SK-N-SH (cell line): ENCODE measurements around the gene PCNX2. TPM values are rescaled to one million over a fixed set of nuclear protein-coding genes. Genes with fewer than 3 reads are reported as not detected.
A peak's percentile ranks its signal among the peaks of the same experiment; 100 is the strongest.

Experiments used
- CTCF ChIA-PET: fragments of 300-600, 350-600 bp; formaldehyde crosslinking; extraction: SDS; loops from one replicate; lab custom pipeline; 2021; lab: Yijun Ruan, JAX
- POLR2A ChIA-PET: fragments of 350-600 bp; sonication (Branson Sonifier 250); formaldehyde crosslinking; extraction: SDS; loops from one replicate; lab custom pipeline; 2020; ENCODE audit warnings: antibody characterized with exemption, inconsistent platforms; lab: Yijun Ruan, JAX
- DNase-seq: peaks from one replicate; pipeline ENCODE4 v3.0.0; 2012
- H2AFZ ChIP-seq: fragments of 200-600 bp; sonication (generic); 2 replicates; pipeline ENCODE4 v1.8.1; 2016; ENCODE audit warnings: antibody characterized with exemption, mild to moderate bottlenecking, low read depth
- H3F3A ChIP-seq: fragments of 200-600 bp; sonication (generic); replicated peaks from 2 replicates; pipeline ENCODE3; 2016; ENCODE audit warnings: antibody characterized with exemption, mild to moderate bottlenecking; ENCODE audit not compliant: insufficient read depth
- H3K27ac ChIP-seq, 2 experiments: fragments of 200-500 bp in 1 of 2; fragments of 200-600 bp in 1 of 2; sonication (Bioruptor generic) in 1 of 2; sonication (generic), shearing (Covaris generic) in 1 of 2; 2 replicates each; pipeline versions ENCODE4 v1.5.1 to v1.6.1; 2014 to 2016; ENCODE audit warnings: low read depth in 2 of 2, inconsistent platforms in 1 of 2, low read length in 1 of 2, mild to moderate bottlenecking in 1 of 2, mixed read lengths in 1 of 2
- H3K27me3 ChIP-seq: fragments of 200-600 bp; sonication (generic), shearing (Covaris generic); 2 replicates; pipeline ENCODE4 v1.6.1; 2016; ENCODE audit warnings: mixed run types; ENCODE audit not compliant: insufficient read depth
- H3K36me3 ChIP-seq, 2 experiments: fragments of 200-500 bp in 1 of 2; fragments of 200-600 bp in 1 of 2; sonication (Bioruptor generic) in 1 of 2; sonication (generic) in 1 of 2; replicated peaks in 1 of 2; 2 replicates each; pipeline versions ENCODE3 to v1.5.1; 2014 to 2016; ENCODE audit warnings: low read length in 1 of 2, mild to moderate bottlenecking in 1 of 2; ENCODE audit not compliant: insufficient read depth in 2 of 2, control insufficient read depth in 1 of 2
- H3K4me1 ChIP-seq, 2 experiments: fragments of 200-500 bp in 1 of 2; fragments of 200-600 bp in 1 of 2; sonication (Bioruptor generic) in 1 of 2; sonication (generic), shearing (Covaris generic) in 1 of 2; 2 replicates each; pipeline versions ENCODE4 v1.5.1 to v1.6.1; 2014 to 2016; ENCODE audit warnings: low read depth in 1 of 2, low read length in 1 of 2, mixed run types in 1 of 2; ENCODE audit not compliant: insufficient read depth in 2 of 2, control insufficient read depth in 1 of 2
- H3K4me2 ChIP-seq: fragments of 200-600 bp; sonication (generic), shearing (Covaris generic); 2 replicates; pipeline ENCODE4 v1.6.1; 2017; ENCODE audit warnings: mixed run types
- H3K4me3 ChIP-seq, 2 experiments: fragments of 200-500 bp in 1 of 2; fragments of 200-600 bp in 1 of 2; sonication (Bioruptor generic) in 1 of 2; sonication (generic), shearing (Covaris generic) in 1 of 2; 2 replicates each; pipeline versions ENCODE4 v1.5.1 to v1.8.1; 2014 to 2016; ENCODE audit warnings: low read depth in 2 of 2, inconsistent platforms in 1 of 2, low read length in 1 of 2, mild to moderate bottlenecking in 1 of 2, mixed read lengths in 1 of 2, moderate library complexity in 1 of 2
- H3K79me2 ChIP-seq: fragments of 200-600 bp; sonication (generic); 2 replicates; pipeline ENCODE4 v1.8.1; 2017; ENCODE audit warnings: mild to moderate bottlenecking; ENCODE audit not compliant: insufficient read depth
- H3K9ac ChIP-seq: fragments of 200-600 bp; sonication (generic); 2 replicates; pipeline ENCODE4 v1.6.1; 2017; ENCODE audit warnings: mixed run types
- H3K9me2 ChIP-seq: fragments of 200-600 bp; sonication (generic); 2 replicates; pipeline ENCODE4 v1.6.1; 2017; ENCODE audit warnings: mixed run types
- H3K9me3 ChIP-seq: fragments of 200-600 bp; sonication (generic); 2 replicates; pipeline ENCODE4 v1.6.1; 2017; ENCODE audit warnings: mixed run types, mild to moderate bottlenecking, moderate library complexity
- H4K20me1 ChIP-seq: fragments of 200-600 bp; sonication (generic); 2 replicates; pipeline ENCODE4 v1.6.1; 2017; ENCODE audit warnings: mild to moderate bottlenecking, mixed run types; ENCODE audit not compliant: insufficient read depth
- CHD2 ChIP-seq: fragments of 150-350 bp; IDR thresholded peaks from 2 replicates; pipeline ENCODE4 v1.6.1; 2018; ENCODE audit warnings: low read length; ENCODE audit not compliant: partially characterized antibody
- ELF1 ChIP-seq: IDR thresholded peaks from 2 replicates; pipeline ENCODE4 v1.4.0; 2012
- EP300 ChIP-seq, 2 experiments: IDR thresholded peaks; 2 replicates each; pipeline versions ENCODE4 v1.4.0 to v1.6.1; 2012; ENCODE audit warnings: borderline replicate concordance in 1 of 2, low read depth in 1 of 2, low read length in 1 of 2
- FOXM1 ChIP-seq: IDR thresholded peaks from 2 replicates; pipeline ENCODE4 v1.4.0; 2012; ENCODE audit warnings: low read depth, mild to moderate bottlenecking
- GABPA ChIP-seq: IDR thresholded peaks from 2 replicates; pipeline ENCODE4 v1.4.0; 2012; ENCODE audit warnings: low read depth, mild to moderate bottlenecking
- GATA2 ChIP-seq: sonication (generic); formaldehyde crosslinking; IDR thresholded peaks from 2 replicates; pipeline ENCODE4 v1.5.0; 2020; ENCODE audit warnings: mild to moderate bottlenecking, missing genetic modification reagents
- MAX ChIP-seq: IDR thresholded peaks from 2 replicates; pipeline ENCODE4 v1.4.0; 2012; ENCODE audit warnings: low read depth
- NFIC ChIP-seq: IDR thresholded peaks from 2 replicates; pipeline ENCODE4 v1.4.0; 2012; ENCODE audit warnings: borderline replicate concordance
- RCOR1 ChIP-seq: fragments of 150-350 bp; IDR thresholded peaks from 2 replicates; pipeline ENCODE4 v1.6.1; 2017; ENCODE audit warnings: antibody characterized with exemption, low read length
- REST ChIP-seq: IDR thresholded peaks from 2 replicates; pipeline ENCODE4 v1.6.1; 2012; ENCODE audit warnings: mild to moderate bottlenecking, low read depth, low read length, moderate library complexity
- SIN3A ChIP-seq: IDR thresholded peaks from 2 replicates; pipeline ENCODE4 v1.6.1; 2012; ENCODE audit warnings: low read depth, mild to moderate bottlenecking, low read length, moderate library complexity, borderline replicate concordance
- USF1 ChIP-seq: IDR thresholded peaks from 2 replicates; pipeline ENCODE4 v1.4.0; 2012; ENCODE audit warnings: low read depth, borderline replicate concordance
- USF2 ChIP-seq: fragments of 150-350 bp; IDR thresholded peaks from 2 replicates; pipeline ENCODE4 v1.6.1; 2017; ENCODE audit warnings: antibody characterized with exemption, low read length, low read depth, borderline replicate concordance
- WGBS: methylation state at CpG from one replicate; pipeline ENCODE4 v1.1.6; 2017; ENCODE audit warnings: low lambda C conversion rate; 5-methylcytosine and 5-hydroxymethylcytosine counted together
- polyA plus RNA-seq, 3 experiments: library from polyadenylated mRNA; depleted of rRNA; stranded (reverse); fragments of >200 nt; gene quantifications; 2 replicates each; pipeline ENCODE4 v1.2.3, GENCODE V29; 2012

PCNX2 gene
- polyA plus RNA-seq, 1 of the 3 experiments (the other 2 are of a cell fraction): 10.6 TPM

- Histone ChIP-seq H3K27me3 (no peaks in the 10 kb centered on the region), H3K36me3 (peaks cover 0 to 1% of the 10 kb centered on the region in 2 experiments), H3K79me2 (no peaks in the 10 kb centered on the region), H4K20me1 (peaks cover 7% of the 10 kb centered on the region; the same call in 1 of the 2 replicates), H3K27ac (peak overlapping the region in 1 of 2 experiments; percentile 51; a peak in 2 of 4 replicates), H3K4me1 (peaks cover 9 to 28% of the 10 kb centered on the region in 2 experiments), H3F3A (peaks cover 6% of the 10 kb centered on the region), H3K4me3 (no peak overlapping the region), H3K9ac (no peak overlapping the region), H3K9me2 (no peaks in the 10 kb centered on the region), H2AFZ (no peak overlapping the region), H3K9me3 (no peaks in the 10 kb centered on the region), H3K4me2 (no peak overlapping the region)
- peak; percentile 90 for TF ChIP-seq RCOR1
- TF ChIP-seq GABPA: no peak
- TF ChIP-seq GATA2: peak; percentile 38
- TF ChIP-seq NFIC: no peak
- no peak for TF ChIP-seq USF1
- peak in 1 of 2 experiments; percentile 52; a peak in 1 of 4 replicates for TF ChIP-seq EP300 (IDR thresholded peaks at IDR 0.05; ENCODE audit: borderline replicate concordance in 1 of 2, low read depth in 1 of 2, low read length in 1 of 2)
- TF ChIP-seq FOXM1: no peak
- no peak for TF ChIP-seq USF2
- TF ChIP-seq CHD2: no peak
- TF ChIP-seq SIN3A: no peak
- no peak for TF ChIP-seq ELF1
- TF ChIP-seq MAX: no peak
- no peak for TF ChIP-seq REST
- peak; percentile 68 for DNase-seq
- CTCF ChIA-PET: interaction anchor here (1.0 to 1.9 kb wide), 4 partner anchors 8 to 371 kb away, joined by 5 to 7 read pairs (median 5); no protein-coding TSS in a partner anchor
- WGBS: 92% methylated on average over 8 of the region's 8 CpGs
- POLR2A ChIA-PET: interaction anchor here (1.3 kb wide), 1 partner anchor 20 kb away, joined by 3 read pairs; no protein-coding TSS in a partner anchor
Measured at GRCh38 chr1:233005703-233006102, 289.8 kb downstream of the PCNX2 start.
